Activated T-cell treated with anti-CD3 and anti-CD28 coated beads, Interleukin-2, amount 50 U/mL, for 4 hours (primary cell): ENCODE results near the gene OSTF1. TPM values are rescaled to one million over a fixed set of nuclear protein-coding genes. Genes with fewer than 3 reads are reported as not detected.

Source experiments
- ATAC-seq, 2 donors: fragments of 200-7000 bp; cut with Tn5 transposase; one replicate each; pipeline ENCODE4 v1.10.0; 2021
- DNase-seq: peaks from one replicate; pipeline ENCODE4 v3.0.0-alpha.2; 2020
- H3K27me3 Mint-ChIP-seq: one replicate; pipeline ENCODE4 v1.8.0; 2021; ENCODE audit warnings: low read depth, mixed read lengths
- H3K36me3 Mint-ChIP-seq: one replicate; pipeline ENCODE4 v1.8.0; 2022; ENCODE audit warnings: mixed read lengths; ENCODE audit not compliant: insufficient read depth
- H3K4me1 Mint-ChIP-seq: one replicate; pipeline ENCODE4 v1.8.0; 2021; ENCODE audit warnings: low read depth, mixed read lengths
- H3K4me3 Mint-ChIP-seq: one replicate; pipeline ENCODE4 v1.8.0; 2021; ENCODE audit warnings: mild to moderate bottlenecking, moderate library complexity, mixed read lengths
- H3K9me3 Mint-ChIP-seq: one replicate; pipeline ENCODE4 v1.8.0; 2021; ENCODE audit warnings: mixed read lengths
- total RNA-seq, 3 donors: library from RNA; stranded (reverse); gene quantifications; one replicate each; pipeline ENCODE4 v1.2.1, GENCODE V29; 2021

OSTF1 gene
- total RNA-seq, 3 donors from 2014 or later = 38.9 to 49.8 (median 41.3) TPM

DNA sequence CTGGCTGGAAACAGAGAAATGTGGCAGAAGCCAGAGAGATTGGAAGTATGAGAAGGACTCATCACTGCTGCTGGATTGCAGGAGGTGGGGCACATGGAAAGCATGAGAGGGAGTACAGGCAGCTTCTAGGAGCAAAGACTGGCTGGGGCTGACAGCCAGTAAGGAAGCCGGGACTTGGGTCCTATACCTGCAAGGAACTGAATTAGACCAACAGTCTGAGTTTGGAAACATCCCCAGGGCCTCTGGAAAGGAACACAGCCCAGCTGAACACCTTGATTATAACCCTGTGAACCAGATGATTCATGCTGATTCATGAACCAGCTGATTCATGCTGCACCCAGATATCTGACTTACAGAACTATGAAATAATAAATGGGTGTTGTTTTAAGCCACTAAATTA, 93.4 kb downstream of the OSTF1 start:
- ATAC-seq = no peak
- DNase-seq = no peak
- H3K36me3 Mint-ChIP-seq = peaks cover 10% of the 10 kb centered on the region
- no peak overlapping the region for H3K4me3 Mint-ChIP-seq
- no peaks in the 10 kb centered on the region for H3K27me3 Mint-ChIP-seq
- H3K4me1 Mint-ChIP-seq = peaks cover 8% of the 10 kb centered on the region
- H3K9me3 Mint-ChIP-seq = no peaks in the 10 kb centered on the region

- no peak for DNase-seq
- no peaks in the 10 kb centered on the region for H3K9me3 Mint-ChIP-seq
- ATAC-seq = no peak
- H3K4me3 Mint-ChIP-seq = no peak overlapping the region
- H3K4me1 Mint-ChIP-seq = peaks cover 11% of the 10 kb centered on the region
- H3K36me3 Mint-ChIP-seq = peaks cover 10% of the 10 kb centered on the region
- no peaks in the 10 kb centered on the region for H3K27me3 Mint-ChIP-seq
These were observed 95.0 kb downstream of the OSTF1 start for GRCh38 chr9:75183306-75183705.

DNA sequence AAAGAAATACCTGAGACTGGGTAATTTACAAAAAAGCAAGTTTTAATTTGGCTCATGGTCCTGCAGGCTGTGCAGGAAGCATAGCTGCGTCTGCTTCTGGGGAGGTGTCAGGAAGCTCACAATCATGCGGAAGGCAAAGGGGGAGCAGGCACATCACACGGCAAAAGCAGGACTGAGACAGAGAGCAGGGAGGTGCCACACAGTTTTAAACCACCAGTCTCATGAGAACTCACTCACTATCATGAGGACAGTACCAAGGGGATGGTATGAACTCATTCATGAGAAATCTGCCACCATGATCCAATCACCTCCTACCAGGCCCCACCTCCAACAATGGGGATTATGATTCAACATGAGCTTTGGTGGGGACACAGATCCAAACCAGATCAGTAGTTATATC, 96.2 kb downstream of the OSTF1 start:
- ATAC-seq (peak in 1 of 2 donors; percentile 51), DNase-seq (no peak)
- no peaks in the 10 kb centered on the region for H3K27me3 Mint-ChIP-seq
- H3K4me1 Mint-ChIP-seq = peaks cover 11% of the 10 kb centered on the region
- H3K4me3 Mint-ChIP-seq = no peak overlapping the region
- no peaks in the 10 kb centered on the region for H3K9me3 Mint-ChIP-seq
- peaks cover 7% of the 10 kb centered on the region for H3K36me3 Mint-ChIP-seq

GRCh38 chr9:75185585-75186170, 97.4 kb downstream of the OSTF1 start:
- H3K36me3 Mint-ChIP-seq = peaks cover 5% of the 10 kb centered on the region
- peaks cover 12% of the 10 kb centered on the region for H3K4me1 Mint-ChIP-seq
- no peak overlapping the region for H3K4me3 Mint-ChIP-seq
- H3K27me3 Mint-ChIP-seq = no peaks in the 10 kb centered on the region
- peak; percentile 30 for DNase-seq
- peak; percentile 65 to 77 for ATAC-seq
- H3K9me3 Mint-ChIP-seq = no peaks in the 10 kb centered on the region

GRCh38 chr9:75186767-75187380, 98.6 kb downstream of the OSTF1 start:
- ATAC-seq (no peak), DNase-seq (no peak)
- Mint-ChIP-seq H3K9me3 (no peaks in the 10 kb centered on the region), H3K36me3 (peaks cover 4% of the 10 kb centered on the region), H3K27me3 (no peaks in the 10 kb centered on the region), H3K4me3 (no peak overlapping the region), H3K4me1 (peaks cover 14% of the 10 kb centered on the region)

- H3K36me3 Mint-ChIP-seq = no peaks in the 10 kb centered on the region
- DNase-seq = no peak
- H3K27me3 Mint-ChIP-seq = no peaks in the 10 kb centered on the region
- H3K4me3 Mint-ChIP-seq = no peak overlapping the region
- ATAC-seq = peak in 1 of 2 donors; percentile 43
- peaks cover 14% of the 10 kb centered on the region for H3K4me1 Mint-ChIP-seq
- no peaks in the 10 kb centered on the region for H3K9me3 Mint-ChIP-seq
These were observed 100.4 kb downstream of the OSTF1 start for GRCh38 chr9:75188756-75189155.

DNA sequence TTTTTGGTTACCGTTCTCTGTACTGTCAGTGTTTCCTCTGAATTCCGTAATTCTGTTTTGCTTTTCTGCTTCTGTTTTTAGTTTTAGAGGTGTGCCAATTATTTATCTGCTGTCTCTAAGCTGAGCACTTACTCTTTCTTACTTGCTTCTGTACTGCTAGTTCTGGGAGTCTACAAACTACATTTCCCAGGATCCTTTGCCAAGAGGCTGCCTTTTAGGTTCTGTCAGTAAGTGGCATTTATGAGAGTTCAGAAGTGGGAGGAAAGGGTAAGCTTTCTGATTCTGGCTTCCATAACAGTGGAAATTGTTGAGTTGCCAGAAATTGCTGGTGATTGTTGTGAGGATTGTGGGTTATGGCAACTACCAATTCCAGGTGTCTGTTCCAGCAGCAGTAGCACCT, 102.4 kb downstream of the OSTF1 start:
- Mint-ChIP-seq H3K27me3 (no peaks in the 10 kb centered on the region), H3K4me1 (peaks cover 10% of the 10 kb centered on the region), H3K4me3 (no peak overlapping the region), H3K36me3 (peaks cover 2% of the 10 kb centered on the region), H3K9me3 (no peaks in the 10 kb centered on the region)
- ATAC-seq (no peak), DNase-seq (no peak)

Other genes with a start within 250 kb of the OSTF1 start
- under 1 TPM; 0.05 to 0.23 (median 0.18) TPM for gene TRPM6, start 200.6 kb upstream of the OSTF1 start, total RNA-seq
- 10 to 100 TPM; 11.8 to 13.7 (median 13.5) TPM for gene C9orf40, start 135.6 kb upstream of the OSTF1 start, total RNA-seq
- 10 to 100 TPM; 30.6 to 38.0 (median 36.0) TPM for gene CARNMT1, start 60.2 kb upstream of the OSTF1 start, total RNA-seq
- 10 to 100 TPM in 2 of 3 donors, 1 to 10 TPM in 1; 7.3 to 11.1 (median 11.1) TPM for gene NMRK1, start 359 bp upstream of the OSTF1 start, total RNA-seq